AG20443 (cell line): ENCODE data around the gene DDX23.

ENCODE experiments used
- DNase-seq: peaks from one replicate; pipeline ENCODE4 v3.0.0; 2012; ENCODE audit warnings: low spot score, mixed read lengths

Gene DDX23

GRCh38 chr12:48823281-48823680, 28.7 kb downstream of the DDX23 start:
- no peak for DNase-seq

GRCh38 chr12:48822711-48823110, 29.3 kb downstream of the DDX23 start:
- no peak for DNase-seq

- no peak for DNase-seq
Measured at GRCh38 chr12:48822139-48822538, 29.8 kb downstream of the DDX23 start.

- no peak for DNase-seq
Measured at GRCh38 chr12:48819986-48820725, 31.8 kb downstream of the DDX23 start.

GRCh38 chr12:48818831-48819590, 33.0 kb downstream of the DDX23 start:
- no peak for DNase-seq

- DNase-seq, result peak; percentile 85
Measured at GRCh38 chr12:48817873-48818830, 33.8 kb downstream of the DDX23 start, which contains the start of gene CACNB3. TSS of gene CACNB3 (plus strand) at chr12:48818496. CDS start at chr12:48818930, 434 bp downstream.

- DNase-seq, result no peak
Measured at GRCh38 chr12:48816143-48816854, 35.7 kb downstream of the DDX23 start.

GRCh38 chr12:48815126-48816110, 36.5 kb downstream of the DDX23 start:
- peak; percentile 87 for DNase-seq

GRCh38 chr12:48814262-48815125, 37.5 kb downstream of the DDX23 start:
- peak; percentile 97 for DNase-seq

GRCh38 chr12:48813465-48814261, 38.3 kb downstream of the DDX23 start:
- DNase-seq, result no peak

- no peak for DNase-seq
Measured at GRCh38 chr12:48812389-48812788, 39.6 kb downstream of the DDX23 start.

- DNase-seq, result no peak
Measured at GRCh38 chr12:48811437-48812090, 40.4 kb downstream of the DDX23 start.

- DNase-seq, result peak; percentile 71
Measured at GRCh38 chr12:48810903-48811431, 41.0 kb downstream of the DDX23 start.

- no peak for DNase-seq
Measured at GRCh38 chr12:48807981-48808380, 44.0 kb downstream of the DDX23 start.

- DNase-seq, result no peak
Measured at GRCh38 chr12:48803675-48804074, 48.3 kb downstream of the DDX23 start.

- no peak for DNase-seq
Measured at GRCh38 chr12:48800971-48801370, 51.0 kb downstream of the DDX23 start.

GRCh38 chr12:48800457-48800856, 51.5 kb downstream of the DDX23 start:
- DNase-seq, result no peak

- DNase-seq, result no peak
Measured at GRCh38 chr12:48796976-48797375, 55.0 kb downstream of the DDX23 start.
